ENCODE results near the gene DMXL1. TPM values are rescaled to one million over a fixed set of nuclear protein-coding genes. Genes with fewer than 3 reads are reported as not detected.
A peak's percentile ranks its signal among the peaks of the same experiment; 100 is the strongest.

Gene DMXL1
- total RNA-seq, 2 experiments from 2014 or later = 20.8 to 23.3 TPM

GRCh38 chr5:119033135-119033534 lies 37.8 kb upstream of the DMXL1 start:
- TF ChIP-seq CTCF (IDR thresholded peaks at IDR 0.05) = no peak
- Mint-ChIP-seq H3K4me3 (no peak overlapping the region), H3K36me3 (ENCODE audit: low read depth) (no peaks in the 10 kb centered on the region), H3K27ac (no peak overlapping the region), H3K4me1 (ENCODE audit: low read depth) (peaks cover 31% of the 10 kb centered on the region), H3K9me3 (no peaks in the 10 kb centered on the region), H3K27me3 (no peaks in the 10 kb centered on the region)
- DNase-seq = no peak
- ChIA-PET POLR2A (interaction anchor here (1.4 kb wide), 1 partner anchor 45 kb away, joined by 6 read pairs; the partner anchor contains the start of gene DTWD2), CTCF (interaction anchor here (1.2 to 4.4 kb wide), 4 partner anchors 11 to 402 kb away, joined by 4 to 28 read pairs (median 6); partner anchors contain the start of gene DTWD2)
- intact Hi-C loops (cut with micrococcal nuclease) = no loop called here
- ATAC-seq = no peak

GRCh38 chr5:119036101-119036762 lies 34.7 kb upstream of the DMXL1 start:
- POLR2A ChIA-PET = interaction anchor here (0.7 kb wide), 1 partner anchor 51 kb away, joined by 4 read pairs; no protein-coding TSS in a partner anchor
- H3K4me3 Mint-ChIP-seq = no peak overlapping the region

GRCh38 chr5:119037496-119038215 lies 33.2 kb upstream of the DMXL1 start:
- Mint-ChIP-seq H3K27ac (no peak overlapping the region), H3K9me3 (no peaks in the 10 kb centered on the region), H3K4me3 (no peak overlapping the region), H3K4me1 (ENCODE audit: low read depth) (peaks cover 9% of the 10 kb centered on the region), H3K27me3 (no peaks in the 10 kb centered on the region), H3K36me3 (ENCODE audit: low read depth) (no peaks in the 10 kb centered on the region)
- intact Hi-C loops (cut with micrococcal nuclease) = no loop called here
- ChIA-PET POLR2A (no interaction called here), CTCF (interaction anchor here (1.2 kb wide), 1 partner anchor 375 kb away, joined by 4 read pairs; no protein-coding TSS in a partner anchor)
- DNase-seq = no peak
- no peak for TF ChIP-seq CTCF (IDR thresholded peaks at IDR 0.05)
- ATAC-seq = no peak

More at GRCh38 chr5:119036101-119036762, 34.7 kb upstream of the DMXL1 start:
- peak overlapping the region; percentile 14 for H3K27ac Mint-ChIP-seq
- no peaks in the 10 kb centered on the region for H3K27me3 Mint-ChIP-seq
- H3K4me1 Mint-ChIP-seq (ENCODE audit: low read depth) = peaks cover 23% of the 10 kb centered on the region
- intact Hi-C loops (cut with micrococcal nuclease) = no loop called here
- no peaks in the 10 kb centered on the region for H3K9me3 Mint-ChIP-seq
- no peak for TF ChIP-seq CTCF (IDR thresholded peaks at IDR 0.05)
- CTCF ChIA-PET = interaction anchor here (0.6 kb wide), 1 partner anchor 49 kb away, joined by 4 read pairs; no protein-coding TSS in a partner anchor
- DNase-seq = no peak
- ATAC-seq = peak; percentile 78
- H3K36me3 Mint-ChIP-seq (ENCODE audit: low read depth) = no peaks in the 10 kb centered on the region

GRCh38 chr5:119048246-119048645 lies 22.6 kb upstream of the DMXL1 start:
- Mint-ChIP-seq H3K27ac (no peak overlapping the region), H3K9me3 (no peaks in the 10 kb centered on the region), H3K27me3 (peaks cover 2% of the 10 kb centered on the region), H3K4me1 (ENCODE audit: low read depth) (no peaks in the 10 kb centered on the region), H3K4me3 (no peak overlapping the region), H3K36me3 (ENCODE audit: low read depth) (no peaks in the 10 kb centered on the region)
- intact Hi-C loops (cut with micrococcal nuclease) = no loop called here
- CTCF ChIA-PET = interaction anchor here (1.2 to 2.0 kb wide), 3 partner anchors 27 to 363 kb away, joined by 3 to 5 read pairs (median 3); partner anchors contain the start of gene DTWD2
- POLR2A ChIA-PET = no interaction called here
- ATAC-seq (no peak), DNase-seq (no peak)
- no peak for TF ChIP-seq CTCF (IDR thresholded peaks at IDR 0.05)
